GM19372 (cell line): ENCODE measurements around the gene CAPN8.
A peak's percentile ranks its signal among the peaks of the same experiment; 100 is the strongest.

Experiments
- ATAC-seq: cut with Tn5 transposase; IDR thresholded peaks from one replicate; pipeline ENCODE4 v1.9.1; 2021; ENCODE audit warnings: mild to moderate bottlenecking, low read depth, moderate library complexity; ENCODE audit not compliant: unreplicated experiment

The CAPN8 gene

GRCh38 chr1:223657978-223658377, 7.5 kb downstream of the CAPN8 start:
- ATAC-seq = no peak

GRCh38 chr1:223654083-223654482, 11.4 kb downstream of the CAPN8 start:
- no peak for ATAC-seq

- ATAC-seq = no peak
Observed at GRCh38 chr1:223653431-223653830, 12.1 kb downstream of the CAPN8 start.

GRCh38 chr1:223653015-223653414, 12.5 kb downstream of the CAPN8 start:
- ATAC-seq = no peak

- no peak for ATAC-seq
Observed at GRCh38 chr1:223652436-223652941, 13.0 kb downstream of the CAPN8 start.

- no peak for ATAC-seq
Observed at GRCh38 chr1:223651291-223651991, 14.1 kb downstream of the CAPN8 start.

- no peak for ATAC-seq
Observed at GRCh38 chr1:223650465-223650864, 15.0 kb downstream of the CAPN8 start.

- ATAC-seq = no peak
Observed at GRCh38 chr1:223649222-223649621, 16.3 kb downstream of the CAPN8 start.

GRCh38 chr1:223647249-223647648, 18.3 kb downstream of the CAPN8 start:
- no peak for ATAC-seq

- no peak for ATAC-seq
Observed at GRCh38 chr1:223645903-223646302, 19.6 kb downstream of the CAPN8 start.

- ATAC-seq = no peak
Observed at GRCh38 chr1:223642237-223642636, 23.3 kb downstream of the CAPN8 start.

GRCh38 chr1:223641523-223642039, 23.9 kb downstream of the CAPN8 start:
- ATAC-seq = no peak

- ATAC-seq = no peak
Observed at GRCh38 chr1:223639331-223639749, 26.2 kb downstream of the CAPN8 start.

GRCh38 chr1:223635236-223635635, 30.3 kb downstream of the CAPN8 start:
- no peak for ATAC-seq

- ATAC-seq = no peak
Observed at GRCh38 chr1:223634423-223634822, 31.1 kb downstream of the CAPN8 start.

GRCh38 chr1:223631956-223632355, 33.5 kb downstream of the CAPN8 start:
- ATAC-seq = no peak

- ATAC-seq = no peak
Observed at GRCh38 chr1:223631473-223631872, 34.0 kb downstream of the CAPN8 start.

GRCh38 chr1:223629126-223629457, 36.4 kb downstream of the CAPN8 start:
- ATAC-seq = no peak

GRCh38 chr1:223628233-223629125, 37.0 kb downstream of the CAPN8 start:
- no peak for ATAC-seq

GRCh38 chr1:223622132-223622842, 43.2 kb downstream of the CAPN8 start:
- no peak for ATAC-seq

GRCh38 chr1:223621312-223621734, 44.2 kb downstream of the CAPN8 start:
- peak; percentile 68 for ATAC-seq
